ENCODE data around the gene HOTAIR. TPM values are rescaled to one million over a fixed set of nuclear protein-coding genes. Genes with fewer than 3 reads are reported as not detected.

HOTAIR gene
- polyA plus RNA-seq, 3 donors: not detected

DNA sequence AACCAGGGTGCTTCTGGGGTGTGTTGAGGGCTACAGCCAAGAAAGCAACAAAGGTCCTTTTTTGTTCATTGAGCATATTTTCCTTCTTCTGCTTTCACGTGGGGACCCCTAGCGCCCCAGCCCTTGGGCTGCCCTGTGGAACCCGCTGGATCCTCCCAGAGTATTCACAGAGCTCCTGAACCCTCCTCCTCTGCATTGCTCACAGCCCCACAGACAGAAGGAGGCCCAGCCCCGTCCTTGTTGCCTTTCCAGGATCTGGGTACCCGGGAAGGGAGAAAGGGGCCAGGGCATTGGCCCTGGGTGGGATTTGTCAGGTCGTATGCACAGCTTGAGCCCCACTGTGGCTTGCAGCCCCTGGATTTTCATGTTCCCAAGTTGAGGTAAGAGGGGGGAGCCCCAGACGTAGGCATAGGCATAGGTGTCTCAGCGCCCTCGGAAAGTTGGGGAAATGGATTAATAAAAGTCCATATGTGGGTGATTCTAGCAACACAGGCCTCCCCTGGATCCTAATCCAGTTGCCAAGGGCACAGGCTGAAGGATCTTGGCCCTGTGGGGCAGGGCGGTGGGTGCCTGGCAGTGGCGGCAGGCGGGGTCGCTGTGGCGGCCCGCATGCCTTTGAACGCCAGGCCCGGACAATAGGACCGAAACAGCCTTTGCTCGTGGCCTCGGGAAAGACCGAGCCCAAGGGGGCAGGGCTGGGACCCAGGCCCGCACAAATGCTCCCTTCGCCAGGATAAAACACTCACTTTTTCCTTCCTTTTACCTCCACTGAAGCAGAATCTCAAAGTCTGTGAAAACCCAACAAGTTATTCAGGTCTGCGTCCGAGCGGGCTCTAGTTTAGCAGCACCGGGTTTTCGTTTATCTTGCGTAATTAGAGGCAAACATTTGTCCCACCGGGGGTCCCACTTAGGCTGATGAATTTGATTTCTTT lies 7.1 kb upstream of the HOTAIR start:
- TF ChIP-seq CTCF (IDR thresholded peaks at IDR 0.05): no peak
- Histone ChIP-seq H3K4me1 (ENCODE audit: control insufficient read depth in 1 of 2, insufficient read depth in 2 of 2, low read length in 2 of 2) (peaks cover 30 to 36% of the 10 kb centered on the region in 2 donors), H3K27ac (ENCODE audit: low read depth in 1 of 2, low read length in 2 of 2) (no peak overlapping the region), H3K27me3 (ENCODE audit: control insufficient read depth in 2 of 2, insufficient read depth in 2 of 2, low read length in 2 of 2) (peaks cover 89 to 100% of the 10 kb centered on the region in 2 donors), H3K9ac (ENCODE audit: insufficient read depth, low read length, poor library complexity, severe bottlenecking) (no peak overlapping the region), H2AFZ (ENCODE audit: insufficient read depth, low read depth, low read length, poor library complexity, severe bottlenecking) (no peak overlapping the region), H3K9me3 (replicated peaks in 1 of 2; ENCODE audit: control insufficient read depth in 1 of 2, insufficient read depth in 1 of 2, low read length in 2 of 2) (peaks cover 53 to 91% of the 10 kb centered on the region in 2 donors), H3K4me2 (replicated peaks; ENCODE audit: extremely low read depth, low read length, poor library complexity, severe bottlenecking) (no peak overlapping the region), H3K4me3 (replicated peaks in 1 of 3; ENCODE audit: low read depth in 2 of 3, low read length in 3 of 3) (no peak overlapping the region), H3K79me2 (ENCODE audit: insufficient read depth, low read length) (no peaks in the 10 kb centered on the region), H4K20me1 (ENCODE audit: insufficient read depth, low read length) (no peaks in the 10 kb centered on the region), H3K36me3 (replicated peaks in 1 of 2; ENCODE audit: control insufficient read depth in 1 of 2, insufficient read depth in 2 of 2, low read length in 2 of 2) (no peaks in the 10 kb centered on the region)
- Mint-ChIP-seq H3K9me3 (peaks cover 17 to 74% (median 65%) of the 10 kb centered on the region in 7 donors), H3K4me3 (peak overlapping the region in 1 of 2 donors; percentile 89), H3K4me1 (peaks cover 32% of the 10 kb centered on the region), H3K27ac (peak overlapping the region in 2 of 7 donors; percentile 12 to 36), H3K27me3 (ENCODE audit: low read depth in 3 of 3) (peaks cover 97 to 100% (median 100%) of the 10 kb centered on the region in 3 donors), H3K36me3 (peaks cover 12 to 22% of the 10 kb centered on the region in 2 donors)
- intact Hi-C loops (cut with micrococcal nuclease): loop anchor here in 1 of 2 donors (10.0 kb wide), 1 partner anchor 287 kb away; no protein-coding TSS in a partner anchor
- DNase-seq: no peak
- WGBS (ENCODE audit: insufficient coverage): 13% methylated on average over 25 of the region's 30 CpGs

DNA sequence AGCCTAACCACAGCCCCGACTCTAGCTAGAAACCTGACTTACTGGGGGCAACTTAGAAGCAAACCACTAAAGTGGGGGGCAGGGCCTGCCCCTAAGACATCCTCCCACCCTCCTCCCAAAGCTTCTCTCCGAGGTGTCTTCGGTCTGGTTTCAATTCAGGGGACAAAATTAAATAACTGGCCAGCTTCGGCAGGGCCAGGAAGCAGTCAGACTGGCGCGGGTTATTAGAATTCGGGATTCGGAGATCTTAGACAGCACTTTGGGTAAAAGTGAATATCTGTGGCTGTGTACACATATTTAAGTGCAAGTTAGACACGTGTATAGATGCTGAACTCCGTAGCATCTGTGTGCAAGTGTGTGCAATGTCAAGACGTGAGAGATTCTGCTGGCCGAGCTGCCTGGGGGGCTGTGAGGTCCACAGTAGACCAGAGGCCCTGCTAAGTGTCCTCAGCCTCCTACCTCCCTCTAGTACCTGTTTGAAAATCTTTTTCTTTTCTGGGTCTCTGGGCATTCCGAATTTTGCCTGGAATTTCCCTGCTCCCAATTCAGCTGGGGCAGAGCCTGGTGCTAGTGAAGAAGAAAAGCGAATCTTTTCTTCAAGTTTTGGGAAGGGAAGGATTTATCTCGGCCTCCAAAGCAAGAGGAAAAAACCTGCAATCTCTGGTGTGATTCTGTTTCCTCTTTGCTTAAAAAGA lies 6.2 kb upstream of the HOTAIR start:
- H3K27me3 Mint-ChIP-seq (ENCODE audit: low read depth in 3 of 3): peaks cover 97 to 100% (median 100%) of the 10 kb centered on the region in 3 donors
- 14% methylated on average over 10 of the region's 15 CpGs for WGBS (ENCODE audit: insufficient coverage)
- H3K36me3 ChIP-seq (replicated peaks in 1 of 2; ENCODE audit: control insufficient read depth in 1 of 2, insufficient read depth in 2 of 2, low read length in 2 of 2): no peaks in the 10 kb centered on the region
- DNase-seq: no peak
- peaks cover 17 to 75% (median 64%) of the 10 kb centered on the region in 7 donors for H3K9me3 Mint-ChIP-seq
- peaks cover 28% of the 10 kb centered on the region for H3K4me1 Mint-ChIP-seq
- peaks cover 30 to 32% of the 10 kb centered on the region in 2 donors for H3K4me1 ChIP-seq (ENCODE audit: control insufficient read depth in 1 of 2, insufficient read depth in 2 of 2, low read length in 2 of 2)
- H3K36me3 Mint-ChIP-seq: peaks cover 12 to 21% of the 10 kb centered on the region in 2 donors
- no peak overlapping the region for H2AFZ ChIP-seq (ENCODE audit: insufficient read depth, low read depth, low read length, poor library complexity, severe bottlenecking)
- no peaks in the 10 kb centered on the region for H3K79me2 ChIP-seq (ENCODE audit: insufficient read depth, low read length)
- H3K9me3 ChIP-seq (replicated peaks in 1 of 2; ENCODE audit: control insufficient read depth in 1 of 2, insufficient read depth in 1 of 2, low read length in 2 of 2): peaks cover 55 to 91% of the 10 kb centered on the region in 2 donors
- H3K27me3 ChIP-seq (ENCODE audit: control insufficient read depth in 2 of 2, insufficient read depth in 2 of 2, low read length in 2 of 2): peaks cover 90 to 100% of the 10 kb centered on the region in 2 donors
- H3K27ac ChIP-seq (ENCODE audit: low read depth in 1 of 2, low read length in 2 of 2): no peak overlapping the region
- peak overlapping the region in 1 of 2 donors; percentile 89 for H3K4me3 Mint-ChIP-seq
- no peaks in the 10 kb centered on the region for H4K20me1 ChIP-seq (ENCODE audit: insufficient read depth, low read length)
- no peak overlapping the region for H3K4me2 ChIP-seq (replicated peaks; ENCODE audit: extremely low read depth, low read length, poor library complexity, severe bottlenecking)
- no peak for TF ChIP-seq CTCF (IDR thresholded peaks at IDR 0.05)
- H3K27ac Mint-ChIP-seq: peak overlapping the region in 1 of 7 donors; percentile 6
- no peak overlapping the region for H3K4me3 ChIP-seq (replicated peaks in 1 of 3; ENCODE audit: low read depth in 2 of 3, low read length in 3 of 3)
- intact Hi-C loops (cut with micrococcal nuclease): loop anchor here in 1 of 2 donors (10.0 kb wide), 1 partner anchor 286 kb away; no protein-coding TSS in a partner anchor
- no peak overlapping the region for H3K9ac ChIP-seq (ENCODE audit: insufficient read depth, low read length, poor library complexity, severe bottlenecking)
